Activated T-cell treated with anti-CD3 and anti-CD28 coated beads, Interleukin-2, amount 50 U/mL, for 4 hours (primary cell): ENCODE measurements around the gene PFDN1. TPM values are rescaled to one million over a fixed set of nuclear protein-coding genes. Genes with fewer than 3 reads are reported as not detected.

Experiments
- ATAC-seq, 2 donors: fragments of 200-7000 bp; cut with Tn5 transposase; one replicate each; pipeline ENCODE4 v1.10.0; 2021
- DNase-seq: peaks from one replicate; pipeline ENCODE4 v3.0.0-alpha.2; 2020
- H3K27me3 Mint-ChIP-seq: one replicate; pipeline ENCODE4 v1.8.0; 2021; ENCODE audit warnings: low read depth, mixed read lengths
- H3K36me3 Mint-ChIP-seq: one replicate; pipeline ENCODE4 v1.8.0; 2022; ENCODE audit warnings: mixed read lengths; ENCODE audit not compliant: insufficient read depth
- H3K4me1 Mint-ChIP-seq: one replicate; pipeline ENCODE4 v1.8.0; 2021; ENCODE audit warnings: low read depth, mixed read lengths
- H3K4me3 Mint-ChIP-seq: one replicate; pipeline ENCODE4 v1.8.0; 2021; ENCODE audit warnings: mild to moderate bottlenecking, moderate library complexity, mixed read lengths
- H3K9me3 Mint-ChIP-seq: one replicate; pipeline ENCODE4 v1.8.0; 2021; ENCODE audit warnings: mixed read lengths
- total RNA-seq, 3 donors: library from RNA; stranded (reverse); gene quantifications; one replicate each; pipeline ENCODE4 v1.2.1, GENCODE V29; 2021

The PFDN1 gene
- total RNA-seq, 3 donors from 2014 or later: 54.1 to 58.8 (median 55.7) TPM

GRCh38 chr5:140236891-140237598, 65.9 kb downstream of the PFDN1 start:
- H3K36me3 Mint-ChIP-seq: no peaks in the 10 kb centered on the region
- H3K4me1 Mint-ChIP-seq: no peaks in the 10 kb centered on the region
- DNase-seq (no peak), ATAC-seq (no peak)
- no peaks in the 10 kb centered on the region for H3K9me3 Mint-ChIP-seq
- no peak overlapping the region for H3K4me3 Mint-ChIP-seq
- no peaks in the 10 kb centered on the region for H3K27me3 Mint-ChIP-seq

- Mint-ChIP-seq H3K4me3 (no peak overlapping the region), H3K27me3 (no peaks in the 10 kb centered on the region), H3K4me1 (no peaks in the 10 kb centered on the region), H3K9me3 (no peaks in the 10 kb centered on the region), H3K36me3 (peaks cover 3% of the 10 kb centered on the region)
- no peak for DNase-seq
- no peak for ATAC-seq
Observed at GRCh38 chr5:140235791-140236551, 66.9 kb downstream of the PFDN1 start.

DNA sequence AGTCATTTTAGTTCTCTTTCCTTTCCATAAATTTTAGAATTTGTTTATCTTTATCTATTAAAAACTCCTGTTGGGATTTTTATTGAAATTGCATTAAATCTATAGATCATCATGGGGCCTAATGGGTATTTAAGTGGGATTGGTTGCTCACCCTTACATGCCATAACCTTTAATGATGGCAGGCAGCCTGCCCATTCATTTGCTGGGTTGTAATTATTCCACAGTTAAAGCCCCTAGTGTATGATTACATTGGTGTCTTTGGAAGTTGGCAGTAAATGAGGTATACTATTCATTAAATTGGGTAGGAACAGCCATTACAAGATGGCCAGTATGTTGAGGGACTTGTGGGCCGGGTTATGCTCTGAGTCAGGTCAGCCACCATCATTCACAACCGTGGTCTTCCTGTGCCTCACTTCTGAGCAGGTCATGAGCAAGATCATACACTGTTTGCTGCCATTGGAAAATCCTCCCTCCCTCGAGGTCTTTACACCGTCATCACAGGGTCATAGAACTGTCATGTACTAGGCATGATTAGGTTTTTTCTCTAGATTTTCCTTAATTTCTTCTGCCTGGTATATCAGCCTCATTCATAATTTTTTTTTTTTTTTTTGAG, 68.4 kb downstream of the PFDN1 start:
- H3K4me1 Mint-ChIP-seq: no peaks in the 10 kb centered on the region
- H3K27me3 Mint-ChIP-seq: no peaks in the 10 kb centered on the region
- H3K9me3 Mint-ChIP-seq: no peaks in the 10 kb centered on the region
- no peak overlapping the region for H3K4me3 Mint-ChIP-seq
- ATAC-seq: no peak
- peaks cover 3% of the 10 kb centered on the region for H3K36me3 Mint-ChIP-seq
- no peak for DNase-seq

DNA sequence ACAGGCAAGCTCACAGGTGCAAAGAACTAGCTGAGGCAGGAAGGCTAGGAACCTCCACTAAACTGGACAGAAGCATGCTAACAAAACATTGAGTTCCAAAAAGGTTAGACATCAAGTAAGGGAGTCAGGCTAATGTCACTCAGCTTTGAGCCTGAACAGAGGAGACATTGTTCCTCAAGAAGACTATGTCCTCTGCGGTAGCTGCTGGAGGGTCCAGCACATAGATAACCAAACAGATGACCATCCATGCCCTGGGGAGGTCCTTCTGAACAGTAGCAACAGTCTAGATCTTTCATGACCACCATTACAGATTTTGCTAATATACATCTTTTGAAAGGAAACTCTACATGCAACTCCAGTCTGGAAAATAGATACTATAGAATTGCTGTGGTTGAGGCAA, 70.2 kb downstream of the PFDN1 start:
- ATAC-seq: no peak
- peaks cover 3% of the 10 kb centered on the region for H3K36me3 Mint-ChIP-seq
- DNase-seq: no peak
- H3K4me3 Mint-ChIP-seq: no peak overlapping the region
- no peaks in the 10 kb centered on the region for H3K27me3 Mint-ChIP-seq
- H3K9me3 Mint-ChIP-seq: no peaks in the 10 kb centered on the region
- no peaks in the 10 kb centered on the region for H3K4me1 Mint-ChIP-seq

DNA sequence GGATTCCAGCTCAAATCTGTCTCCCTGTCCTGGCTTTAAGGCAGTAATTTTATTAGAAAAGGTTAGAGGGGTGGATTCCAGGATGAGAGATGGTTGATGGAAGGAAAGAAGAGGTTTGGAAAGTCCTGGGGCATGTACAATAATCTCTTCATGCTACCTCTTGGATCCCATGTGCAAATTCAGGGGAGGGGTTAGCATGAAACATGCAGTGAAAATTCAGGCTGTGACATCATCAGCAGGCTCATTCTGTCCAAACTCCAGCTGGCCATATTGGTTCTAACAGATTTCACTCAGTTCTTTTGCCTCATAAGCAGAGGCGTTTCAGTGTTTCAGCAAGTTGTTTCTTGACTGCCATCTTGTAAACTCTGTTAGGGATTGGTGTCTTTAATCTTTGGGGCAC, 72.5 kb downstream of the PFDN1 start:
- Mint-ChIP-seq H3K36me3 (peaks cover 3% of the 10 kb centered on the region), H3K27me3 (no peaks in the 10 kb centered on the region), H3K4me3 (no peak overlapping the region), H3K4me1 (no peaks in the 10 kb centered on the region), H3K9me3 (no peaks in the 10 kb centered on the region)
- no peak for ATAC-seq
- DNase-seq: no peak

DNA sequence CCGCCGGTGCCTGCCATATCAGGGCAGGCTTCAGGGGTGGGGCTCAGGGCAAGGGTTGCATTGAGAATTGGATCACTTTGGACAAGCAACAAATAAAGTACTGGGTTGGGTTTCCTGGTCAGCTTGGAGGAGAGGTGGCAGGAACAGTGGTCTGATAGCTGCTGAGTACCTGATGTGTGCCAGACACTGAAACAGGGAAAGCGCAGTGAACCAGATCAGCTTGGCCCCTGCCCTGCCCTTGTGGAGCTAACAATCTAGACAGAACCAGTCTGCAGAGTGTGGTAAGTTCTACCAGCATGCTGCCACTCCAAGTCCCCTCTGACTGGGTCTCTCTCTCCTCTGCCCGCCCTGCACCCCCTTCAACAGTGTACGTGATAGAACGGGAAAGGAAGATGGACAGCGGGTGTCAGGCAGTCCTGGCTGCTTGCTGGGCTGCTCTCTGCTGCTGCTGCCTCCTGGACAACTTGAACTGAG, 74.5 kb downstream of the PFDN1 start:
- H3K4me1 Mint-ChIP-seq: no peaks in the 10 kb centered on the region

DNA sequence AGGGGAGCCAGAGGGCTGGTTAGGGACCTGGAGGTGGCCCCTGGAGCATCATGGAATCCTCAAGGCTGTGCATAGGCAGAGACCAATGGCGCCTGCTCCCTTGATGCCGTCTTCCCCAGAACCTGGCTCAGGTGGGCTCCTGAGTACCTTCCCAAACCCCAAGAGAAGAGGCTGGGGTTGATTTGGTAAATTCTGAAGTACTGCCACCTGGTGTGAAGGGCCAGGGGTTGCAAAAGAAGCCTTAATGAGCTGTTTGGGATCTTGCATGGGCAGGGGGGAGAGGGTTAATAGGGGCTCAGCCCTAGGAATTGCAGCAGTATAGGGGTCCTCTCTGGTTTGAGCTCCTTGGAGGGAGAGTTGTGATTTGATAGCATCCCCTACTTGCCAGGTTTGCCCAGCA, 75.9 kb downstream of the PFDN1 start:
- H3K4me1 Mint-ChIP-seq: peaks cover 3% of the 10 kb centered on the region
- H3K36me3 Mint-ChIP-seq: peaks cover 3% of the 10 kb centered on the region
- H3K4me3 Mint-ChIP-seq: no peak overlapping the region
- no peaks in the 10 kb centered on the region for H3K27me3 Mint-ChIP-seq
- no peak for DNase-seq
- ATAC-seq: no peak
- H3K9me3 Mint-ChIP-seq: no peaks in the 10 kb centered on the region

More for the DNA sequence above, 74.5 kb downstream of the PFDN1 start:
- Mint-ChIP-seq H3K27me3 (no peaks in the 10 kb centered on the region), H3K9me3 (no peaks in the 10 kb centered on the region), H3K36me3 (peaks cover 3% of the 10 kb centered on the region), H3K4me3 (no peak overlapping the region)
- DNase-seq: no peak
- ATAC-seq: no peak

DNA sequence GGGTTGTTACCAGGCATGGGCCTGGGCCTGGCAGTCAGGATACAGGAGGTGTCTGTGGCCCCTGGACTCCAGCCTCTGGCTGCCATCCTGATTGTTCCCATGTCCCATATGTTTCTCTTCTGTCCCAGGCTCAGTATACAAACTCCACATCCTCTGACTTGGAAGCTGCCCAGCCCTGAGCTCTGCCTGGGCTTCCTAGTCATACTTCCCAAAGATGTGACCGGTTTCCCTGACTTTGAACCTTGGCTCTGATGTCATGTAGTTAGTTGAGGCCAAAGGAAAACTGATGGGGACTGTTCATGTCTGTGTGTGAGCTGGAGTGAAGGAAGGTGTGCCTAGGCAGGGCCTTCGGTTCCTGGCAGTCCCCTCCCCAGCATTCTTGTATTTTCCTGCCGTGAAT, 77.5 kb downstream of the PFDN1 start:
- DNase-seq (no peak), ATAC-seq (no peak)
- Mint-ChIP-seq H3K4me1 (peaks cover 12% of the 10 kb centered on the region), H3K9me3 (no peaks in the 10 kb centered on the region), H3K4me3 (no peak overlapping the region), H3K27me3 (no peaks in the 10 kb centered on the region), H3K36me3 (no peaks in the 10 kb centered on the region)

DNA sequence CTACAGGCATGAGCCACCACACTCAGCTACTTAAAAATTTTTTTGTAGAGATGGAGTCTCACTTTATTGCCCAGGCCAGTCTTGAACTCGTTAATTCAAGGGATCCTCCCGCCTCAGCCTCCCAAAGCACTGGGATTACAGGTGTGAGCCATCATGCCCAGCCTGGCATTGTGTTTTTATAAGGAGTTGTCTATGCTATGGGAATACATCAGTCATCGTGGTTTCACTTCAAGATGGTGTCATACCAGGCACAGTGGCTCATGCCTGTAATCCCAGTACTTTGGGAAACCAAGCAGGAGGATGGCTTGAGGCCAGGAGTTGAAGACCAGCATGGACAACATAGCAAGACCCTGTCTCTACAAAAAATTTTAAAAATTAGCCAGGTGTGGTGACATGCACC, 78.2 kb downstream of the PFDN1 start:
- Mint-ChIP-seq H3K27me3 (no peaks in the 10 kb centered on the region), H3K4me1 (peaks cover 17% of the 10 kb centered on the region), H3K36me3 (no peaks in the 10 kb centered on the region), H3K9me3 (no peaks in the 10 kb centered on the region), H3K4me3 (no peak overlapping the region)
- ATAC-seq (no peak), DNase-seq (no peak)

DNA sequence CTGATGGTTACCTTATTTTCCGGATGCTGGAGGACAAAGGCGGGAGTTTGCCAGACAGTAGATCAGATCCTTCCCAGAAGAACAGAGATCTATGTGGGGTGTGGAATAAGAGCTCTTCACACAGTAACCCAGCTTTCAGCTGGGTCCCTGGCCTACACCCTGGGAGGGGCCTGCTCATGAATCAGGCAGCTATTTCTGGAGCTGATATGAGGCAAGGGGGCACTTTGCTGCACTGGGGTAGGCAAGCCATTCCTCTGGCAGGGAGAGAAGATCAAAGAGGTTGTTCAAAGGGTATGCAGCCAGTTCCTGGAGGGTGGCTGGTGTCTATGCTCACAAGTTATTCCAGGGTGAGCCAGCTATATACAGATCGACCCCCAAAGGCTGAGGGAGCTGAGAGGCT, 79.3 kb downstream of the PFDN1 start:
- H3K4me3 Mint-ChIP-seq: no peak overlapping the region
- no peaks in the 10 kb centered on the region for H3K27me3 Mint-ChIP-seq
- H3K36me3 Mint-ChIP-seq: no peaks in the 10 kb centered on the region
- no peak for DNase-seq
- H3K4me1 Mint-ChIP-seq: peaks cover 17% of the 10 kb centered on the region
- ATAC-seq: no peak
- H3K9me3 Mint-ChIP-seq: no peaks in the 10 kb centered on the region

- H3K4me1 Mint-ChIP-seq: peaks cover 17% of the 10 kb centered on the region
- H3K27me3 Mint-ChIP-seq: no peaks in the 10 kb centered on the region
- H3K9me3 Mint-ChIP-seq: no peaks in the 10 kb centered on the region
- ATAC-seq (no peak), DNase-seq (no peak)
- H3K4me3 Mint-ChIP-seq: no peak overlapping the region
- H3K36me3 Mint-ChIP-seq: no peaks in the 10 kb centered on the region
Observed at GRCh38 chr5:140222416-140222815, 80.5 kb downstream of the PFDN1 start.

- no peak overlapping the region for H3K4me3 Mint-ChIP-seq
- ATAC-seq: peak; percentile 64
- no peaks in the 10 kb centered on the region for H3K36me3 Mint-ChIP-seq
- H3K9me3 Mint-ChIP-seq: no peaks in the 10 kb centered on the region
- peaks cover 17% of the 10 kb centered on the region for H3K4me1 Mint-ChIP-seq
- no peaks in the 10 kb centered on the region for H3K27me3 Mint-ChIP-seq
- no peak for DNase-seq
Observed at GRCh38 chr5:140221697-140222223, 81.1 kb downstream of the PFDN1 start.

- DNase-seq (no peak), ATAC-seq (no peak)
- Mint-ChIP-seq H3K27me3 (no peaks in the 10 kb centered on the region), H3K36me3 (no peaks in the 10 kb centered on the region), H3K9me3 (no peaks in the 10 kb centered on the region), H3K4me1 (peaks cover 17% of the 10 kb centered on the region), H3K4me3 (no peak overlapping the region)
Observed at GRCh38 chr5:140220698-140221064, 82.2 kb downstream of the PFDN1 start.

DNA sequence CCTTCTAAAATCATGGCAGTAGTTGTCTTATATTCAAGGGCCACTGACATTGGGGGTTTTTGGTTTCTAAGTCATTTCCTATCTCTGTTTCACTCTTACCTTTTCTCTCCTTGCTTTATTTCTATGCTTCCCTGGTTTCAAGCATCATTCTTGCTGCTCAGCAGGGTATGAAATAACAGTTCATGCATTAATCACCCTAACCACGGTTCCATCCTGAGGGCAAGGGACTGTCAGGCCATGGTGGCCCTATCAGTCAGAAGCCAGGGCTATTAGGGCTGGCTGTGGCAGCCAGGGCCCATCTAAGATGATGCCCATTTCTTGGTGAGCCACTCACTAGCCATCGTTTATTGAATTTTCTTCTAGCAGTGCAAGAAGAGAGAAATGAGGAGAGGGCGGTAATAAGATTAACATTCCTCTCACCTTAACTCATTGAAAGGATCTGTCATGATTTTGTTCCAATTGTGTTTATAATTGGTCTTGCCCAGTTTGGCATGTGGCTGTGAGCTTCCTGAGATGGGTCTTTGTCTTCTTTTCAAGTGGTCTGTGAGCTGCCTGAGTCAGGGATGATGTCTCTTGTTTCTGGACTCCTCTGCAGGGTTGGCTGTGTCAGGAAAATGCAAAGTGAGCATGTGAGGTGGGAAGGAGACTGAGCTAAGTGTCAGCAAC, 82.7 kb downstream of the PFDN1 start:
- Mint-ChIP-seq H3K4me3 (no peak overlapping the region), H3K9me3 (no peaks in the 10 kb centered on the region), H3K4me1 (peaks cover 17% of the 10 kb centered on the region), H3K36me3 (no peaks in the 10 kb centered on the region), H3K27me3 (no peaks in the 10 kb centered on the region)
- DNase-seq: no peak
- peak; percentile 41 to 61 for ATAC-seq
